Caki2 (cell line): Measurements from ENCODE around the gene XAB2. TPM values are rescaled to one million over a fixed set of nuclear protein-coding genes. Genes with fewer than 3 reads are reported as not detected.

Experiments
- DNase-seq: peaks from one replicate; pipeline ENCODE4 v3.0.0-alpha.2; 2015; ENCODE audit warnings: low read depth
- in situ Hi-C: cut with HindIII; loops from 2 replicates; pipeline ENCODE4 v1.10.0; 2016; ENCODE audit warnings: low sequenced_read_pairs, low pct_unique_long_range_greater_than_20kb, mixed read lengths
- total RNA-seq: library from RNA; depleted of rRNA; stranded (reverse); fragments of >200 nt; shearing (Covaris generic); gene quantifications from 2 replicates; pipeline ENCODE4 v1.2.3, GENCODE V29; 2014; ENCODE audit warnings: low replicate concordance

The XAB2 gene
- total RNA-seq, 1 experiment from 2014 or later, result 29.7 TPM

- DNase-seq, result peak; percentile 9
- in situ Hi-C loops, result no loop called here
Observed at GRCh38 chr19:7637374-7638256, 8.3 kb upstream of the XAB2 start.

- in situ Hi-C loops, result no loop called here
- peak; percentile 28 for DNase-seq
Observed at GRCh38 chr19:7636691-7637373, 7.5 kb upstream of the XAB2 start, which contains the start of gene STXBP2. STXBP2 (plus strand) TSS chr19:7637110; CDS start chr19:7637150, 40 bp downstream.

- in situ Hi-C loops, result no loop called here
- DNase-seq, result no peak
Observed at GRCh38 chr19:7636317-7636690, 7.0 kb upstream of the XAB2 start.

GRCh38 chr19:7635670-7636069, 6.3 kb upstream of the XAB2 start:
- DNase-seq, result no peak
- in situ Hi-C loops, result no loop called here

GRCh38 chr19:7633698-7634097, 4.4 kb upstream of the XAB2 start, which contains the start of gene PCP2:
PCP2 (minus strand) TSS chr19:7633719; CDS start chr19:7633457, 262 bp downstream.
- in situ Hi-C loops, result no loop called here
- no peak for DNase-seq

GRCh38 chr19:7632340-7633203, 3.2 kb upstream of the XAB2 start:
- in situ Hi-C loops, result no loop called here

GRCh38 chr19:7631577-7631976, 2.2 kb upstream of the XAB2 start:
- DNase-seq, result no peak
- in situ Hi-C loops, result no loop called here

More at GRCh38 chr19:7632340-7633203, 3.2 kb upstream of the XAB2 start:
- DNase-seq, result no peak

GRCh38 chr19:7628589-7629311, 595 bp downstream of the XAB2 start:
- in situ Hi-C loops, result no loop called here
- DNase-seq, result no peak

- no peak for DNase-seq
Observed at GRCh38 chr19:7627166-7627565, 2.2 kb downstream of the XAB2 start.

GRCh38 chr19:7625763-7626372, 3.5 kb downstream of the XAB2 start:
- no peak for DNase-seq
- in situ Hi-C loops, result no loop called here

More at GRCh38 chr19:7627166-7627565, 2.2 kb downstream of the XAB2 start:
- in situ Hi-C loops, result no loop called here

- no peak for DNase-seq
- in situ Hi-C loops, result no loop called here
Observed at GRCh38 chr19:7624810-7625209, 4.5 kb downstream of the XAB2 start.

- DNase-seq, result no peak
- in situ Hi-C loops, result no loop called here
Observed at GRCh38 chr19:7623725-7624603, 5.4 kb downstream of the XAB2 start.

- in situ Hi-C loops, result no loop called here
- DNase-seq, result no peak
Observed at GRCh38 chr19:7622933-7623685, 6.2 kb downstream of the XAB2 start.

GRCh38 chr19:7620442-7621412, 8.6 kb downstream of the XAB2 start:
- DNase-seq, result no peak
- in situ Hi-C loops, result no loop called here
